Hepatic stellate cell (primary cell): ENCODE data around the gene ADAM8.
"Not testable (repeated sequence)": the region's sequence is repeated elsewhere in the genome, so short reads cannot be mapped to it uniquely, and the experiment has no call there.

ENCODE experiments used
- DNase-seq: peaks from one replicate; pipeline ENCODE4 v3.0.0; 2011; ENCODE audit warnings: low spot score

ADAM8 gene

GRCh38 chr10:133249094-133249780, 27.4 kb downstream of the ADAM8 start:
- no peak for DNase-seq

- no peak for DNase-seq
Measured at GRCh38 chr10:133248334-133248715, 28.3 kb downstream of the ADAM8 start.

- no peak for DNase-seq
Measured at GRCh38 chr10:133247681-133248333, 28.9 kb downstream of the ADAM8 start.

GRCh38 chr10:133246236-133246626, 30.4 kb downstream of the ADAM8 start:
- no peak for DNase-seq

GRCh38 chr10:133245439-133246235, 31.0 kb downstream of the ADAM8 start:
- DNase-seq: no peak

- no peak for DNase-seq
Measured at GRCh38 chr10:133243593-133243992, 33.1 kb downstream of the ADAM8 start.

GRCh38 chr10:133242611-133243356, 33.9 kb downstream of the ADAM8 start:
- DNase-seq: no peak

GRCh38 chr10:133241501-133242205, 35.0 kb downstream of the ADAM8 start:
- no peak for DNase-seq

- DNase-seq: no peak
Measured at GRCh38 chr10:133239990-133240389, 36.7 kb downstream of the ADAM8 start.

- no peak for DNase-seq
Measured at GRCh38 chr10:133238466-133238804, 38.2 kb downstream of the ADAM8 start.

- no peak for DNase-seq
Measured at GRCh38 chr10:133237588-133238465, 38.8 kb downstream of the ADAM8 start, which contains the start of gene VENTX. Gene VENTX, plus strand, starts transcription at chr10:133237855. Its CDS starts 60 bp downstream, at chr10:133237915.

- no peak for DNase-seq
Measured at GRCh38 chr10:133237241-133237587, 39.5 kb downstream of the ADAM8 start.

- DNase-seq: no peak
Measured at GRCh38 chr10:133236401-133237240, 40.0 kb downstream of the ADAM8 start.

- no peak for DNase-seq
Measured at GRCh38 chr10:133235932-133236331, 40.7 kb downstream of the ADAM8 start.

- no peak for DNase-seq
Measured at GRCh38 chr10:133235265-133235855, 41.3 kb downstream of the ADAM8 start.

- DNase-seq: not testable (repeated sequence)
Measured at GRCh38 chr10:133234796-133235195, 41.9 kb downstream of the ADAM8 start.

GRCh38 chr10:133231946-133232574, 44.6 kb downstream of the ADAM8 start:
- no peak for DNase-seq

GRCh38 chr10:133231244-133231945, 45.3 kb downstream of the ADAM8 start:
- DNase-seq: no peak
